Glomerular endothelial cell (primary cell): ENCODE data around the gene VIPR2. TPM values are rescaled to one million over a fixed set of nuclear protein-coding genes. Genes with fewer than 3 reads are reported as not detected.
"Not testable (repeated sequence)": the region's sequence is repeated elsewhere in the genome, so short reads cannot be mapped to it uniquely, and the experiment has no call there.

Experiments
- DNase-seq: peaks from one replicate; pipeline ENCODE4 v3.0.0-alpha.2; 2011; ENCODE audit warnings: low read depth, low spot score; ENCODE audit errors: extremely low read depth
- total RNA-seq: library from RNA; depleted of rRNA; stranded (reverse); fragments of >200 nt; gene quantifications from 2 replicates; pipeline ENCODE4 v1.2.3, GENCODE V29; 2015

The VIPR2 gene, protein sequence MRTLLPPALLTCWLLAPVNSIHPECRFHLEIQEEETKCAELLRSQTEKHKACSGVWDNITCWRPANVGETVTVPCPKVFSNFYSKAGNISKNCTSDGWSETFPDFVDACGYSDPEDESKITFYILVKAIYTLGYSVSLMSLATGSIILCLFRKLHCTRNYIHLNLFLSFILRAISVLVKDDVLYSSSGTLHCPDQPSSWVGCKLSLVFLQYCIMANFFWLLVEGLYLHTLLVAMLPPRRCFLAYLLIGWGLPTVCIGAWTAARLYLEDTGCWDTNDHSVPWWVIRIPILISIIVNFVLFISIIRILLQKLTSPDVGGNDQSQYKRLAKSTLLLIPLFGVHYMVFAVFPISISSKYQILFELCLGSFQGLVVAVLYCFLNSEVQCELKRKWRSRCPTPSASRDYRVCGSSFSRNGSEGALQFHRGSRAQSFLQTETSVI
- not detected in 2 replicates for total RNA-seq

DNA sequence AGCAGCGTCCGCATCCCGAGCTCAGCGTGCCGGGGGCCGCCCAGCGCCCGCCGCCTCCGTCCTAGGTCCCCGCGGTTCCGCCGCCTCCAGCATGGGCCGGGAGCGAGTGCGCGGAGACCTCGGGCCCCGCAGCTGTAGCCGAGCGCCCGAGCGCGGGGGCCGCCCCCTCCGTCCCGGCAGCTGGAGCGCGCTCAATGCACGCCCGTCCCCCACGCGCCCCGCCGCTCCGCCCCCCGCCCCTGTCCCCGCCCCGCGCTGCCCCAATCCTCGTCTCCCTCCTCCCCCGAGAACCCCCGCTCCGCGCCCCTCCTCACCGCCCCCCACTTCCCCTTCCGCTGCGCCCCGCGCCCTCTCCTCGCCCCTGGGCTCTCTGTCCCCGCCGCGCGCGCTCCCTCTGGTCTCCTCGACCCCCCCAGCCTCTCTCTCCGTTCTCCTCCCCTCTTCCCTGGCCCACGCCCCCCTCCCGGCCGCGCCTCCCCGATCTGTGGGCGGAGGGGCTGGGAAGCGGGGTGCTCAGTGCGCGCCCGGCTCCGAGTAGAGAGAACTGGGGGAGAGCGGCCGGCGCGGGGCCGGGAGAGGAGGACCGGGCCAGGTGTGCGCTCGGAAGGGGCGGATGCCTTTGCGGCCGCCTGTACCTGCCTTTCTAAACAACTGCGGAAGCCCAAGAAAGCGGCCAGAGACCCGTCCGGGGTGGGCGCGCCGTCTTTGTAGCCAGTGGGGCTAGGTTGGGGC lies at the start of gene VIPR2:
VIPR2 (minus strand) TSS at position 110 of the 732 bp plus-strand sequence; CDS start at position 14, 96 bp downstream.
- DNase-seq: no peak

DNA sequence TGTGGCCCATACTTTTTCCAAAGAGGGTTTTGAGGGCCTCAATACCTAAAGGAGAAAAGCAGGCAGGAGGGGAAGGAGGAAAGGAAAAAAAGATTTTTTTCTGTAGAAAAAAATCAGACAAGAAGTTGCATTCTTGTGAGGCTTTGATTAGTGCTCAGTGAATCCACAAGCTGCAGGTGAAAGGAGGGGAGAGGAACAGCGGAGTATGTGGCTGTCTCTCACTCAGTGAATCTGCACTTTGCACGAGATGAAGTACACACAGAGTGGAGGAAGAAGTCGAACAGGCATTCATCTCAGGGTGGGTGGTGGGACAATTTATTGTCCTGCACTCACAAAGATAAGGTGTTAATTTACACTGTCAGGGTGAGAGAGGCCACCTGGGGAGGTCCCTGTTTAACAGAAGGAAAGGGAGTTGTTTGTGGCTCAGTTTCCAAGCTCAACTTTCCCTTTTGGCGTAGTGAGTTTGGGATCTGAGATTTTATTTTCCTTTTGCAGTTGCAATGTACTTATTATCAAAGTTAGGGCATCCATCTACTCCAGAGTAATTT lies 49.0 kb upstream of the VIPR2 start:
- no peak for DNase-seq

GRCh38 chr7:159192725-159193453 lies 48.2 kb upstream of the VIPR2 start:
- no peak for DNase-seq

DNA sequence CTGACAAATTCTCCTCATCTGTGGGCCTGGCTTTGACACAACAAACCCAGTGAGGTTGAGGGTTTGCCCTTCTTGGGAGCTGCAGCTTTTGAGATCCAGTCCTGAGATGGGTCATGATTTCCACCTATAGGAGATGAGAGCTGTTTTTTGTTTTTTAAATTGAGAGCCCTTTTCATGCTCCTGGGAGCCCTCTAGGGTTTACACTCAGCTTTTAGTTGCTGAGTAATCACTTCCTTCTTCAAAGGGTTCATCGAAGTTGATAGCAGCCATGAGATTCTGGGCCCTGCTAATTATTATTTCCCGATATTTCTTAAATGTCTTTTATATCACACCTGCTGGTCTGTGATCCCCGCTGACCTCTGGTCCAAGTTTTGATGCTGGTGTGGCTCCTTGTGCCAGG lies 47.3 kb upstream of the VIPR2 start:
- no peak for DNase-seq

DNA sequence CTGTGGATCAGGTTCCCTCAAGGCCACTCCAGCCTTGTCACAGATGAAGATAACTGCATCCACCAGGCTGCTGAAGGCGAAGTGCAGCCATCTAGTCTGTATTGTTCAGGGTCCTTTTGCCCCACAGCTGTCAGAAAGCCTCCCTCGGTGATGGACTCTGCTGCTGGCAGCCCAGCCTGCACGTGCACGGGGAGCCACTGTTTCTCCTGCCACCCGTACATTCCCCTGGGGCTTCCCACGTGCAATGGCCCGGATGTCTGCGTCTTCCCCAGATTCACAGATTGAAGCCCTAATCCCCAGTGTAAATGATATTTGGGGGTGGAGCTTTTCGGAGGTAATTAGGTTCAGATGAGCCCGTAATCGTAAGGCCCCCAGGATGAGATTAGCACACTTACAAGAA lies 46.6 kb upstream of the VIPR2 start:
- no peak for DNase-seq

DNA sequence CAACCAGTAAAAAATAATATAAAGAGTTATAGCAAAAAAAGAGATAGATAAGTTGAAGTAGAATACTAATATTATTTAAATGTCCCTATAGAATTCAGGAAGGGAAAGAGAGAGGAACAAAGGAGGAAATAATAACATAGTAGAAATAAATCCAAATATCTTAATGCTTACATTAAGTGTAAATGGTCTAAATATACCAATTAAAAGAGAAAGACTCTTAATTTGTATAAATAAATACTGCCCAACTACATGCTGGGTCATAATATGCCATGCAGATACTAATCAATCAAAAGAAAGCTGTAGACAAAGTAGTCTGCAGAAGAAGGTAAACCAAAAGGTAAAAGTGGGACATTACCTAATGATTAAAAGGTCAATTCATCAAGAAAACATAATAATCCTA lies 43.3 kb upstream of the VIPR2 start:
- no peak for DNase-seq

- no peak for DNase-seq
Measured at GRCh38 chr7:159179241-159179640, 34.6 kb upstream of the VIPR2 start.

DNA sequence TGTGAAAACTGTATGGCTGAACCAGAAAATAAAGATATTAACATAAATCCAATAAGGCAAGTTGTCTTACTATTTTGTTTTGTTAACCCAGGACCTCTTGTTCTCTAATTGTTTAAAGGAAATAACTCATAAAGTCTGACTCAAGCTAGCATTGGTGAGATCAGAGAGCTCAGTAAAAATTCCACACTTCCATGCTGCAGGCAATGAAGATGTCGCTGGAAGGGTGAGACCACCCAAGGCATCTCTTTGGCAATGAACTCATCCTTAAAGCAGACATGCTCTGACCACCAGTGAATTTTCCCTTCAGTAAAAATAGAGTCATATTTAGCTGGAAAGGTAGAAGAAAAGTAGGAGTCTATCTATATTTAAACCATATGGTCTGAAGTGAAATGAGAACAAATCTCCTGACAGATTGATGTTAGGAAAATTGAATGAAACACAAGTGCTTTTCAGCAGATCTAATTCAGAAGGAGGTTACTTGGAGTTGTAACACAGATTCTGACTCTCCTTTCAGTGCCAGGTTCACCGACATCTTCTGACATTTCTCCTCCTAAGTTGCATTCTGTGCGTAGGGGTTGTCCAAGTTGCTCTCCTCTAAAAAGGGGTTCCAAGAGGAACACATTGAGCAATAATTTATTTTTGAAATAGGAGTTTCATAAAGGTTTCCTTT lies 32.8 kb upstream of the VIPR2 start:
- no peak for DNase-seq

DNA sequence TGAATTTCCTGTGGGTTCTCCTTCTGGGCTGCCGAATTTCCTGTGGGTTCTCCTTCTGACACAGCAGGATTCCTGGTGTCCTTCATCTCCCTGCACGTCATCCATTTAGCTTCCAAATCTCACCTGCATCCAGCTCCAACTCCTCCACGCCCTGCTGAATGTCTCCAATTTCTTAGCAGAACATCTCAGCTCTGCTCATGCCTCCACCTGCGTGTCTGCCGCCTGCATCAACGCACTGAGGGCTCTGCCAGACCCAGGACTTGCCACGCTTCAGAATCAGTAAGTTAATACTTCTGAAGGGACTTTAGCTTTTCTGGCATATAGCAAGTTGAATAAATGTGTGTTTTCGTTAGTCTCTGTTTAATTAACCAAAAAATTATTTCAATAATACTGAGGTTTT lies 31.1 kb upstream of the VIPR2 start:
- DNase-seq: no peak

- not testable (repeated sequence) for DNase-seq
Measured at GRCh38 chr7:159175100-159175499, 30.4 kb upstream of the VIPR2 start.

- no peak for DNase-seq
Measured at GRCh38 chr7:159172400-159172799, 27.7 kb upstream of the VIPR2 start.

- no peak for DNase-seq
Measured at GRCh38 chr7:159169391-159169790, 24.7 kb upstream of the VIPR2 start.

- DNase-seq: no peak
Measured at GRCh38 chr7:159167139-159167538, 22.5 kb upstream of the VIPR2 start.

DNA sequence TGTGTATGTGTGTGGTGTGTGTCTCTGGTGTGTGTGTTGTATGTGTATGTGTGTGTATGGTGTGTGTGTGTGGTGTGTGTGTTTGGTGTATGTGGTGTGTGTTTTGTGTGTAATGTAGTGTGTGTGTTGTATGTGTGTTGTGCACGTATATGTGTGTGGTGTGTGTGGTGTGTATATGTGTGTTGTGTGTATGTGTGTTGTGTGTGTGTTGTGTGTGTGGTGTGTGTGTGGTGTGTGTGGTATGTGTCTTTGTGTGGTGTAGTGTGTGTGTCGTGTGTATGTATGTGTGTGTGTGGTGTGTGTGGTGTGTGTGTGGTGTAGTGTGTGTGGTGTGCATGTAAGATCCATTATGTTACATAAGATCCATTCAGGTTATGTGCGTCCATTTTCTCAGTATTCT lies 21.9 kb upstream of the VIPR2 start:
- DNase-seq: no peak

DNA sequence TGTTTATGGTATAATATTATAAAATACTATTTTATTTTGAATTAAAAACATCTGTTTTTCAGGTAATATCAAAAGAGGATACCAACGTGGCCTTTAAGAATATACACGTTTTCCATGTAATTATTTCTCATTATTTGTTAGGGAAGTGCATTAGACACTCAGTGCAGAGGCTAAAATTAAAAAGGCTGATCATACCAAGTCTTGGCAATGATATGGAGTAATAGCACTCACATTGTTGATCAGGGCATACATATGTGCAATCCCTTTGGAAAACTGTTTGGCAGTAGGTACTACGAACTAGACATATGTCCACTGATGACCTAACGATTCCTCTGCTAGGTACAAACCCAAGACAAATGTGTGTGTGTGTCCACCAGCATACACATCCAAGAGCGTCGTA lies 20.7 kb upstream of the VIPR2 start:
- no peak for DNase-seq

DNA sequence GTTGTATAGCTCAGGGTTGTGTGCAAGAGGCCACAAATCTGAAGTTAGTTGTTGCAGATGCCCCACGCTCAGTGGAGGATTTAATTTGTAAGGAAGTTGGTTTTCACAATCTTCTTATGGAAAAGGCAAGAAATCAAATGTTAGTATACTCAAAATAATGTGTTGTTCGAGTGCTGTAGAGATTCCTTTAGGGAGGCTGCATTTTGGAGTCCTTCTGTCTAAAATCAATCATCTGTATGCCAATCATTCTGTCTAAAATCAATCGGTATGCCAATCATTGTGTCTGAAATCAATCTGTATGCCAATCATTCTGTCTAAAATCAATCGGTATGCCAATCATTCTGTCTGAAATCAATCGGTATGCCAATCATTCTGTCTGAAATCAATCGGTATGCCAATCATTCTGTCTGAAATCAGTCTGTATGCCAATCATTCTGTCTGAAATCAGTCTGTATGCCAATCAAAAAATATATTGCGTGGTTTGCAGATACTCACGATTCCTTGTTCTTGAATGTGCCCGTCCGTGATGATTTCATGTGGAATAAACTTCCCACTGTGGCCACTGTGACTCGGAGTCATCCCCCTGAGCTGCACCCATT lies 19.1 kb upstream of the VIPR2 start:
- DNase-seq: not testable (repeated sequence)

DNA sequence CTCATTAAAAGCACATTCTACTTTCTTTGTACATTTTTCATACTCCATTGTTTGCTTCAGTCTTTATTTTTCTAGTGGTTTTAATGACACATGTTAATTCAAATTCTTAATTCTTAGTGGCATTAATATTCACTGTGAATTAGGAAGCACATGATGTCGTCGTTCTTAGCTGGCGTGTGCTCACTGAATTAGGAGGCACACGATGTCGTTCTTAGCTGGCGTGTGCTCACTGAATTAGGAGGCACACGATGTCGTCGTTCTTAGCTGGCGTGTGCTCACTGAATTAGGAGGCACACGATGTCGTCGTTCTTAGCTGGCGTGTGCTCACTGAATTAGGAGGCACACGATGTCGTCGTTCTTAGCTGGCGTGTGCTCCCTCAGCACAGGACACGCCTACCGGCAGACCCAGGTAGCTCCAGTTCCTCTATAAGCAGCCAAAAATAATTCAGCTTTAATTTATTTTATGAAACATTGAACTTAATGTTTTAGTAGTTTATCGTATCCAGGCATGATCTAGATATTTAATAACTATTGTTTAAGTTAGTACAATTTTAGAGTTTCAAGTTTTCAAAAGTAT lies 17.5 kb upstream of the VIPR2 start:
- DNase-seq: not testable (repeated sequence)

- no peak for DNase-seq
Measured at GRCh38 chr7:159160450-159160849, 15.8 kb upstream of the VIPR2 start.

- no peak for DNase-seq
Measured at GRCh38 chr7:159159731-159160130, 15.1 kb upstream of the VIPR2 start.

DNA sequence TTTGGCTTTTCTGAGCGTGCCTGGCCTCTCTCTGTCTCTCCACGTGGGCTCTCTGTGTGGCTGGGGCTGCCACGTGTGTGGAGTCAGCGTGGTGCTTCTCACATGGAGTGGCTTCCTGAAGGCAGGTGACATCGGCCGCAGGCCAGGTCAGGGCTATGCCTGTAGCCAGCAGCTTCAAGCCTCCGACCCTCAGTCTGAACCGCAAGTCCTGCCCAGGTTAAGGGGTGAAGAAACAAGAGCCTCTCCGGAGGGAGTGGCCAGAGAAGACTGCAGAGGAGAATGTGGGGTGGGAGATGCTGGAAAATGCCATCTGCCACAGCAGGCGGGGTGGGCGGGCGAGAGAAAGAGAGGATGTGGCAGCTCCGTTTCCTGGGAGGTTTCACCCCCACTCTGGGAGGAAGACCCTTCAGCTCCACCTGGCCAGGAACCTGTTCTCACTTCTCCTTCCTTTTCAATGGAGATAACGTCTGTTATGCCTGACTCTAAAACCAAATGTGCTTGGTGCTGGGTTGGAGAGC lies 14.3 kb upstream of the VIPR2 start:
- DNase-seq: no peak
